NB4 (cell line): ENCODE results near the gene RIMS4.

Experiments used
- POLR2A ChIP-seq: IDR thresholded peaks from 2 replicates; pipeline ENCODE4 v1.6.1; 2011; ENCODE audit warnings: mild to moderate bottlenecking; ENCODE audit not compliant: insufficient read length; ENCODE audit errors: extremely low read depth
- TF ChIP-seq, protein P1 (sequence below): IDR thresholded peaks from one replicate; pipeline ENCODE4 v1.5.1; 2012; ENCODE audit warnings: low read depth, low read length
- TF ChIP-seq, protein P2 (sequence below): IDR thresholded peaks from 2 replicates; pipeline ENCODE4 v1.6.1; 2011; ENCODE audit warnings: low read depth, low read length

DNA sequence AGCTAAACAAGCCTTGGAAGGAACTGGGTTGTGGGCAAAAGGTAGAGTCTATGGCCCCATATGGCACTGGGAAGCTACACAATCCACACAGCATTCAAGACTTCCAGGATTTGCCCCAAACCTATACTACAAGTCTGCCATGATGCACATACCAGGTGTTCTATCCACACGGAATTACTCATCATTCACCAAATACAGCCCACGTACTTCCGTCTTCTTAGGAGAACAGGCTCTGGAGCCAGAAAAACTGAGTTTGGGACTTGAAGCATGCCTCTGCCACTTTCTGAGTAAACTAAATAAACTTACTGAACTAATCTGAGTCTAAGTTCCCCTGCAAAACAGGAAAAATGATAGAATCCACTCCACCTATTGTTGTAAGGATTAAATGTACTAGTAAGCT, 28.6 kb downstream of the RIMS4 start:
- TF ChIP-seq POLR2A = no peak
- TF ChIP-seq, protein P1, sequence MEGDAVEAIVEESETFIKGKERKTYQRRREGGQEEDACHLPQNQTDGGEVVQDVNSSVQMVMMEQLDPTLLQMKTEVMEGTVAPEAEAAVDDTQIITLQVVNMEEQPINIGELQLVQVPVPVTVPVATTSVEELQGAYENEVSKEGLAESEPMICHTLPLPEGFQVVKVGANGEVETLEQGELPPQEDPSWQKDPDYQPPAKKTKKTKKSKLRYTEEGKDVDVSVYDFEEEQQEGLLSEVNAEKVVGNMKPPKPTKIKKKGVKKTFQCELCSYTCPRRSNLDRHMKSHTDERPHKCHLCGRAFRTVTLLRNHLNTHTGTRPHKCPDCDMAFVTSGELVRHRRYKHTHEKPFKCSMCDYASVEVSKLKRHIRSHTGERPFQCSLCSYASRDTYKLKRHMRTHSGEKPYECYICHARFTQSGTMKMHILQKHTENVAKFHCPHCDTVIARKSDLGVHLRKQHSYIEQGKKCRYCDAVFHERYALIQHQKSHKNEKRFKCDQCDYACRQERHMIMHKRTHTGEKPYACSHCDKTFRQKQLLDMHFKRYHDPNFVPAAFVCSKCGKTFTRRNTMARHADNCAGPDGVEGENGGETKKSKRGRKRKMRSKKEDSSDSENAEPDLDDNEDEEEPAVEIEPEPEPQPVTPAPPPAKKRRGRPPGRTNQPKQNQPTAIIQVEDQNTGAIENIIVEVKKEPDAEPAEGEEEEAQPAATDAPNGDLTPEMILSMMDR = no peak
- TF ChIP-seq, protein P2, sequence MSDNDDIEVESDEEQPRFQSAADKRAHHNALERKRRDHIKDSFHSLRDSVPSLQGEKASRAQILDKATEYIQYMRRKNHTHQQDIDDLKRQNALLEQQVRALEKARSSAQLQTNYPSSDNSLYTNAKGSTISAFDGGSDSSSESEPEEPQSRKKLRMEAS = no peak
